ENCODE results near the gene B4GALNT4. TPM values are rescaled to one million over a fixed set of nuclear protein-coding genes. Genes with fewer than 3 reads are reported as not detected.

Gene B4GALNT4
- total RNA-seq, 1 donor: 2.2 TPM

DNA sequence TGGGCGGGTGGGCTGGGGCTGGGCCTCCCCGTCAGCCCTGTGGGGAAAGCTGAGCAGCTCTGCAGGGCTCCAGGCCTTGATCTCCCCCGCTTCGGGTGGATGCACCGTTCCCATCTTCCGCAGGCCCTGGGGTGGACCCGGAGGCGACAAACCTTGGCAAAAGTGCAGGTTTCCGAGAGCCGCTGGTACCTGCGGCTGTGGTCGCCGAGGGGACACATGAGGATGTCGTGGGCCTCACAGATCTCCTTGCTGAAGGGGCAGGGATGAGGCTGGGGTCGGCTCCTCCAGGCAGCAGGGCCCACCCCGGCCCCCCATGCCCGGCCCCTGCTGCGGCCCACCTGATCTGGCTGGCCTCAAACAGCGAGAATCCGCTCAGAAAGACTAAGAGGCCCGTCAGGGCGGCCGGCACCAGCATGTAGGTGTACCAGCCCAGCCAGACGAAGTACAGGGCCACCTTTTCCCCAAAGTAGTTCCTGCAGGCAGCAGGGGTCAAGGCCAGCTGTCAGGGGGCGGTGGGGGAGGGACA is 60.7 kb downstream of the B4GALNT4 start:
- TF ChIP-seq, protein P1, sequence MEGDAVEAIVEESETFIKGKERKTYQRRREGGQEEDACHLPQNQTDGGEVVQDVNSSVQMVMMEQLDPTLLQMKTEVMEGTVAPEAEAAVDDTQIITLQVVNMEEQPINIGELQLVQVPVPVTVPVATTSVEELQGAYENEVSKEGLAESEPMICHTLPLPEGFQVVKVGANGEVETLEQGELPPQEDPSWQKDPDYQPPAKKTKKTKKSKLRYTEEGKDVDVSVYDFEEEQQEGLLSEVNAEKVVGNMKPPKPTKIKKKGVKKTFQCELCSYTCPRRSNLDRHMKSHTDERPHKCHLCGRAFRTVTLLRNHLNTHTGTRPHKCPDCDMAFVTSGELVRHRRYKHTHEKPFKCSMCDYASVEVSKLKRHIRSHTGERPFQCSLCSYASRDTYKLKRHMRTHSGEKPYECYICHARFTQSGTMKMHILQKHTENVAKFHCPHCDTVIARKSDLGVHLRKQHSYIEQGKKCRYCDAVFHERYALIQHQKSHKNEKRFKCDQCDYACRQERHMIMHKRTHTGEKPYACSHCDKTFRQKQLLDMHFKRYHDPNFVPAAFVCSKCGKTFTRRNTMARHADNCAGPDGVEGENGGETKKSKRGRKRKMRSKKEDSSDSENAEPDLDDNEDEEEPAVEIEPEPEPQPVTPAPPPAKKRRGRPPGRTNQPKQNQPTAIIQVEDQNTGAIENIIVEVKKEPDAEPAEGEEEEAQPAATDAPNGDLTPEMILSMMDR (IDR thresholded peaks at IDR 0.05; ENCODE audit: extremely low read depth, low read depth, low read length): no peak
- Histone ChIP-seq H4K20me1 (ENCODE audit: insufficient read depth, low read length) (no peaks in the 10 kb centered on the region), H2AFZ (ENCODE audit: low read length) (no peak overlapping the region), H3K27ac (ENCODE audit: low read depth, low read length) (no peak overlapping the region), H3K4me1 (ENCODE audit: insufficient read depth, low read length) (no peaks in the 10 kb centered on the region), H3K36me3 (ENCODE audit: insufficient read depth, low read length) (no peaks in the 10 kb centered on the region), H3K79me2 (ENCODE audit: insufficient read depth, low read length) (no peaks in the 10 kb centered on the region), H3K9me3 (ENCODE audit: low read depth, low read length) (no peaks in the 10 kb centered on the region), H3K4me2 (ENCODE audit: insufficient read depth, low read length) (no peak overlapping the region), H3K4me3 (ENCODE audit: insufficient read depth, low read length) (no peak overlapping the region), H3K27me3 (ENCODE audit: insufficient read depth, low read length) (no peaks in the 10 kb centered on the region)
- no peak for DNase-seq (ENCODE audit: insufficient read length, low spot score, missing footprints)

Other genes starting within 250 kb of the B4GALNT4 start
- gene SCGB1C1, start 176.4 kb upstream of the B4GALNT4 start, total RNA-seq: not detected in 2 replicates
- gene BET1L, start 162.1 kb upstream of the B4GALNT4 start, total RNA-seq: 24.6 and 25.6 TPM in 2 replicates
- gene RIC8A, start 161.8 kb upstream of the B4GALNT4 start, total RNA-seq: 128 and 134 TPM in 2 replicates
- 10.9 and 11.2 TPM in 2 replicates for gene SIRT3, start 133.2 kb upstream of the B4GALNT4 start, total RNA-seq
- gene PSMD13, start 132.5 kb upstream of the B4GALNT4 start, total RNA-seq: 110 and 117 TPM in 2 replicates
- gene NLRP6, start 91.1 kb upstream of the B4GALNT4 start, total RNA-seq: not detected in 2 replicates
- 7.7 and 8.7 TPM in 2 replicates for gene PGGHG, start 80.4 kb upstream of the B4GALNT4 start, total RNA-seq
- not detected in 2 replicates for gene IFITM5, start 70.0 kb upstream of the B4GALNT4 start, total RNA-seq
- gene IFITM2, start 61.7 kb upstream of the B4GALNT4 start, total RNA-seq: 54.5 and 105 TPM in 2 replicates
- gene IFITM1, start 55.5 kb upstream of the B4GALNT4 start, total RNA-seq: 48.6 and 64.4 TPM in 2 replicates
- 98.4 and 116 TPM in 2 replicates for gene IFITM3, start 48.6 kb upstream of the B4GALNT4 start, total RNA-seq
- 0.88 and 2.5 TPM in 2 replicates for gene PKP3, start 24.7 kb downstream of the B4GALNT4 start, total RNA-seq
- 10.9 and 14.5 TPM in 2 replicates for gene SIGIRR, start 45.5 kb downstream of the B4GALNT4 start, total RNA-seq
- gene ANO9, start 72.5 kb downstream of the B4GALNT4 start, total RNA-seq: under 0.01 TPM in 1 of 2 replicates, not detected in the other
- gene PTDSS2, start 80.8 kb downstream of the B4GALNT4 start, total RNA-seq: 33.0 and 36.2 TPM in 2 replicates
- gene RNH1, start 137.7 kb downstream of the B4GALNT4 start, total RNA-seq: 441 and 506 TPM in 2 replicates
- 28.6 and 35.7 TPM in 2 replicates for gene HRAS, start 166.1 kb downstream of the B4GALNT4 start, total RNA-seq
- gene LRRC56, start 168.0 kb downstream of the B4GALNT4 start, total RNA-seq: 0.88 and 1.1 TPM in 2 replicates
- gene LMNTD2, start 191.2 kb downstream of the B4GALNT4 start, total RNA-seq: 0.29 and 0.36 TPM in 2 replicates
- 2.4 and 6.2 TPM in 2 replicates for gene RASSF7, start 191.5 kb downstream of the B4GALNT4 start, total RNA-seq
- gene PHRF1, start 207.0 kb downstream of the B4GALNT4 start, total RNA-seq: 23.9 and 27.5 TPM in 2 replicates
- 11.5 and 21.4 TPM in 2 replicates for gene IRF7, start 246.5 kb downstream of the B4GALNT4 start, total RNA-seq